ENCODE data around the gene PRXL2C.
"Not testable (repeated sequence)": the region's sequence is repeated elsewhere in the genome, so short reads cannot be mapped to it uniquely, and the experiment has no call there.

PRXL2C gene

GRCh38 chr9:96655198-96655851 lies at the start of gene PRXL2C:
TSS of gene PRXL2C (minus strand) at chr9:96655317. CDS start at chr9:96655281, 36 bp downstream.
- no peak for DNase-seq

GRCh38 chr9:96700721-96701375 lies 45.7 kb upstream of the PRXL2C start:
- not testable (repeated sequence) for DNase-seq

DNA sequence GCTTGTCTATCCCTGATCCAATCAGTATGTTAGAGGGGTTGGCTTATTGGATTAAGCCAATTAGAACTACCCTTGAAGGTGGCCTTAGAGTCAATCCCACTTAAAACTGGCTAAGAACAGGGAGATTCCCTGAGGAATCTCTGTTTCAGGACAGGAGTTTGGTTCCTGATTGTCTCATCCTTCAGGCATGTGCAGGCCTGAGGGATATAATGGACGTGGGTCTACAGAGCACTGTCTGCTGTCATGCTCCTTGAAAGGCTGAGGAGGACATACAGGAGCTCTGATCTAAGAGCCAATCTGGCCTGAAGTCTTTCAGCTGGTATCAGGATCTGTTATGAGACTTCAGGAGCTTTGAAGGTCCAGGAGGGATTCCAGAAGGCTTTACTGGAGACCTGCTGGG lies 36.2 kb upstream of the PRXL2C start:
- DNase-seq, result no peak

- DNase-seq, result no peak
Measured at GRCh38 chr9:96688745-96689464, 33.8 kb upstream of the PRXL2C start.

- DNase-seq, result no peak
Measured at GRCh38 chr9:96688187-96688586, 33.1 kb upstream of the PRXL2C start.

- DNase-seq, result no peak
Measured at GRCh38 chr9:96686638-96687335, 31.7 kb upstream of the PRXL2C start.

DNA sequence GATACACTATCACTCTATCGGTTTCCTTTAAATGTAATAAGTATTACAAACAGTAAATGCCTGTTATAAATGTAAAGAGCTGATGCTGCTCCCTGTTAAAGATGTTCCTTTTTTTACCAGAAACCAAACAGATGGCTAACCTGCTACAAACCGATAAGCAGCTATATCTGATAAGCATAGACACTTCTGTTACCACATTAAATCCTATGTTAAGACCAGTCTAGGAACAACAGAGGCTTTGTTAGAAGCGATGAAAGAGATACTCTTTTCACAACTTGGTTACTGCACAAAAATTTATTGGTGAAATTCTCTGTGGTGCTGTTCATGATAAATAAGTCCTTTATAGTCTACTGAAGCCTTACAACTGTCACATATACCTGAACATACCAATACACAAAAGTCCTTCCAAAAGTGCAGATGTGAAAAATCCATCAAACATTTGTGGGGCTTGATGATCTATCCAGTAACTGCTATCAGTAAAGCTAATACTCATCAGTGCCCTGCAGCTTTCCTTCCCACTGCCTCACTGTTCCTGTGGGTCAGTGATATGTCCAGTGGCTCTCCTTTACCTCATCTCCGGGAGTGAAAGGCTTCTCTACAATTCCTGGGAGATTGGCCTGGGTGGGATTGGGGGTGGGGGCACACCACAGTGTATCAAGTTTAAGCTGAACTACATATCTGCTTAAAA lies 25.8 kb upstream of the PRXL2C start:
- DNase-seq, result no peak

- DNase-seq, result no peak
Measured at GRCh38 chr9:96674906-96675538, 19.9 kb upstream of the PRXL2C start.

GRCh38 chr9:96673786-96674185 lies 18.7 kb upstream of the PRXL2C start:
- not testable (repeated sequence) for DNase-seq

GRCh38 chr9:96668868-96669534 lies 13.9 kb upstream of the PRXL2C start:
- no peak for DNase-seq

GRCh38 chr9:96667363-96667728 lies 12.2 kb upstream of the PRXL2C start:
- no peak for DNase-seq

DNA sequence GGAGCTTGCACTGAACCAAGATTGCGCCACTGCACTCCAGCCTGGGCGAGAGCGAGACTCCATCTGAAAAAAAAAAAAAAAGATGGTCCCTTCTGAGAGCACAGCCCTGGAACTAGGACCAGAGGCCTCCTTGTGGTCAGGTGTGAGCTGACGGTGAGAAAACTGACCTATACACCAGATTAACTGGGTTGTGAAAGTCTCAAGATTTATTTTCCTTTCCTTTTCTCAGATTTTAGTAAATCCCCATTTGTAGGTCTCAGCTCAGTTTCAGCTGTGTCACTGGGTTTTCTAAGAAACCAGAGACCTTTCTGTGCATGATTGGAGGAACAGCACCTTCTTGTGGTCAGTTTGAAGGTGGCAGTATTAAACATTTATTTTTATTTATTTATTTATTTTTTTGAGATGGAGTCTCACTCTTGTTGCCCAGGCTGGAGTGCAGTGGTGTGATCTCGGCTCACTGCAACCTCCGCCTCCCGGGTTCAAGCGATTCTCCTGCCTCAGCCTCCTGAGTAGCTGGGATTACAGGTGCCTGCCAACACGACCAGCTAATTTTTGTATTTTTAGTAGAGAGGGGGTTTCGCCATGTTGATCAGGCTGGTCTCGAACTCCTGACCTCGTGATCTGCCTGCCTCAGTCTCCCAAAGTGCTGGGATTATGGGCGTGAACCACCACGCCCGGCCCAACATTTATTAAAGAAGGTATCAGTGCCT lies 11.7 kb upstream of the PRXL2C start:
- DNase-seq, result not testable (repeated sequence)

DNA sequence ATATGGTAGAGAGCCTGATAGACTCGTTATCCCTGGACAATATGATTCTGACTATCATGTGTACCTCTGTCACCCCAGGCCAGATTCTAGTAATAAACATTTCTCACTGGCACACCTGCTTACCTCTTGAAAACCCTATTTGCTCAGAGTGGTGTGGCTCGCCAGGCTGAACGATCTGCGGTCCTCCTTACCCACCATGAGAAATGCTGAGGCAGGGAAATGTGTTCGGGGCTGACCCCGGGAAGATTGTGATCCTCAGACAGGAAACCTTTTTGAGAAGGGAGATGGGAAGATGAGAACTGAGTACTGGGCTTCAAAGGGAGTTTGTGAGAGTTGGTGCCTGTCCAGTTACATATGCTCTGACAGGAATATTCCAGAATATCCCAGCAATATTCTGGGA lies 10.7 kb upstream of the PRXL2C start:
- DNase-seq, result no peak

DNA sequence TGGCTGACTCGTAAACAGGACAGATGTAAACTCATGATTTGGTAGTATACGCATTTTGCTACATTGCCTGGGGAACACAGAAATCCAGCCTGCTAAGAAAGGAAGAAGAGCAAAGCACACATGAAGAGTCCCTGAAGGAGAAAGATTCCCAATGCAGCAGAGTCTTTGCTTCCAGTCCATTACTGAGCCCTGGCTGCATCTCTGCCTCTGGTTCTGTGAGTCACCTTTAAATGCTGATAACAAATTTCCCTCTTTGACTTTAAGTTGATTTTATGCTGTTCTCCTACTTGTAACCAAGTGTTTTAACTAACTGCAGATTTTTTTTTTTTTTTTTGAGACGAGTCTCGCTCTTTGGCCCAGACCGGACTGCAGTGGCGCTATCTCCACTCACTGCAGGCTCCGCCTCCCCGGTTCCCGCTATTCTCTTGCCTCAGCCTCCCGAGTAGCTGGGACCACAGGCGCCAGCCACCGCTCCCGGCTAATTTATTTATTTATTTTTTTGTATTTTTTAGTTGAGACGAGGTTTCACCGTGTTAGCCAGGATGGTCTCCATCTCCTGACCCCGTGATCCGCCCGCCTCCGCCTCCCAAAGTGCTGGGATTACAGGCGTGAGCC lies 8.5 kb upstream of the PRXL2C start:
- no peak for DNase-seq

GRCh38 chr9:96661711-96662110 lies 6.6 kb upstream of the PRXL2C start:
- no peak for DNase-seq

- no peak for DNase-seq
Measured at GRCh38 chr9:96660692-96661248, 5.7 kb upstream of the PRXL2C start.

DNA sequence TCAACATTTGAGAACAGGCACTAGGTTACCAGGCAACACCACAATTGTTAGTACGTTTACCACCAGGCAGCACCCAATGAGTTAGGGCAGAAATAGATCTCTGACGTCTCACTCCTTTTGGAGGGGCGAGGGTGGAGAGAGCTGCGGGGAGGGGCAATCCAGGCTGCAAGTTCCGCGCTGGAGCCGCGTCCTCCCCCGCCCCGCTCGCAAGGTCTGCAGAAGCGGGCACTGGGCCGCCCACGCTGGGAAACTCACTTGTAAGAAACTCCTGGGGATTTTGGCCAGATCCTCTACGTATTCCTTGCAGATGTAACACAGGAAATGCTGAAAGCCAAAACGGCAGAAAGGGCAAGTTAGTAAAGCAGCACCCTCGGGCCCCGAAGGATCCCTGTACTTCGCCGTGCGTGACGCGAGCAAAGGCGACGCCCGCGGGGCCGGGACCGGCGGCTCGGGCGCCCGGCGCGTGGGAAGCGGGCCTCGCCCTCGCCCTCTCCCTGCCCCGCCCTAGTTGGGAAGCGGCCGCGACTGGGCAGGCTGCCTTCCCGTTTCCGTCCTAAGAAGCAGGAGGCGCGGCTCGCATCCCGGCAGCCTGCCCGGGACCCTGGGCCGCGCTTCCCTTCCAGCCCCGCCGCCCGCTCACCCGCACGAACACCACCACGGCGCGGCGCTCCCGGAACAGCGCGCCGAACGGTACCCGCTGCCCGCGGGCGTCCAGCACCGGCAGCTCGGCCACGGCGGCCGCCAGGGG lies 493 bp downstream of the PRXL2C start:
- DNase-seq, result peak; percentile 40

DNA sequence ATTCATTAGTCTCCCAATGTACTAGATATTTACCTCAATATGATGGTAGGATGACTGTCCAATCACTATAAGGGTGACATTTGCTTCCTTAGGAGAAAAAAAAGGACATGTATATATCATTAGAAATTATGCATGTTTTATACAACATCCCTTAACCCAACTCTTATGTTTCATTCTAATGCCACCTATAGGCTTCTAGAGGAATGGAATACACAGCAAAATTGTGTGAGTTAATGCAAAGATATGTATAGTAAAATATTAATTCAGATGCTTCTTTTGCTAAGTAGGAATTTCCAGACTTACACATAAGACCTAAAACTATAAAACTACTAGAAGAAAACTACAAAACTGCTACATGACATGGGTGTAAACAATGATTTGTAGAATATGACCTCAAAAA lies 3.5 kb downstream of the PRXL2C start:
- DNase-seq, result no peak

GRCh38 chr9:96649620-96650324 lies 5.3 kb downstream of the PRXL2C start:
- DNase-seq, result no peak

All from SIG-M5 (cell line).